HG03280 (cell line): ENCODE measurements around the gene TARBP1.
A peak's percentile ranks its signal among the peaks of the same experiment; 100 is the strongest.
"Not testable (repeated sequence)": the region's sequence is repeated elsewhere in the genome, so short reads cannot be mapped to it uniquely, and the experiment has no call there.

ENCODE experiments used
- ATAC-seq: cut with Tn5 transposase; IDR thresholded peaks from one replicate; pipeline ENCODE4 v1.9.1; 2021; ENCODE audit warnings: mild to moderate bottlenecking, moderate library complexity; ENCODE audit not compliant: unreplicated experiment

Gene TARBP1, protein sequence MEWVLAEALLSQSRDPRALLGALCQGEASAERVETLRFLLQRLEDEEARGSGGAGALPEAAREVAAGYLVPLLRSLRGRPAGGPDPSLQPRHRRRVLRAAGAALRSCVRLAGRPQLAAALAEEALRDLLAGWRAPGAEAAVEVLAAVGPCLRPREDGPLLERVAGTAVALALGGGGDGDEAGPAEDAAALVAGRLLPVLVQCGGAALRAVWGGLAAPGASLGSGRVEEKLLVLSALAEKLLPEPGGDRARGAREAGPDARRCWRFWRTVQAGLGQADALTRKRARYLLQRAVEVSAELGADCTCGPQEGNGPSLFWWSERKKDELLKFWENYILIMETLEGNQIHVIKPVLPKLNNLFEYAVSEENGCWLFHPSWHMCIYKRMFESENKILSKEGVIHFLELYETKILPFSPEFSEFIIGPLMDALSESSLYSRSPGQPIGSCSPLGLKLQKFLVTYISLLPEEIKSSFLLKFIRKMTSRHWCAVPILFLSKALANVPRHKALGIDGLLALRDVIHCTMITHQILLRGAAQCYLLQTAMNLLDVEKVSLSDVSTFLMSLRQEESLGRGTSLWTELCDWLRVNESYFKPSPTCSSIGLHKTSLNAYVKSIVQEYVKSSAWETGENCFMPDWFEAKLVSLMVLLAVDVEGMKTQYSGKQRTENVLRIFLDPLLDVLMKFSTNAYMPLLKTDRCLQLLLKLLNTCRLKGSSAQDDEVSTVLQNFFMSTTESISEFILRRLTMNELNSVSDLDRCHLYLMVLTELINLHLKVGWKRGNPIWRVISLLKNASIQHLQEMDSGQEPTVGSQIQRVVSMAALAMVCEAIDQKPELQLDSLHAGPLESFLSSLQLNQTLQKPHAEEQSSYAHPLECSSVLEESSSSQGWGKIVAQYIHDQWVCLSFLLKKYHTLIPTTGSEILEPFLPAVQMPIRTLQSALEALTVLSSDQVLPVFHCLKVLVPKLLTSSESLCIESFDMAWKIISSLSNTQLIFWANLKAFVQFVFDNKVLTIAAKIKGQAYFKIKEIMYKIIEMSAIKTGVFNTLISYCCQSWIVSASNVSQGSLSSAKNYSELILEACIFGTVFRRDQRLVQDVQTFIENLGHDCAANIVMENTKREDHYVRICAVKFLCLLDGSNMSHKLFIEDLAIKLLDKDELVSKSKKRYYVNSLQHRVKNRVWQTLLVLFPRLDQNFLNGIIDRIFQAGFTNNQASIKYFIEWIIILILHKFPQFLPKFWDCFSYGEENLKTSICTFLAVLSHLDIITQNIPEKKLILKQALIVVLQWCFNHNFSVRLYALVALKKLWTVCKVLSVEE (N-terminal part only)

DNA sequence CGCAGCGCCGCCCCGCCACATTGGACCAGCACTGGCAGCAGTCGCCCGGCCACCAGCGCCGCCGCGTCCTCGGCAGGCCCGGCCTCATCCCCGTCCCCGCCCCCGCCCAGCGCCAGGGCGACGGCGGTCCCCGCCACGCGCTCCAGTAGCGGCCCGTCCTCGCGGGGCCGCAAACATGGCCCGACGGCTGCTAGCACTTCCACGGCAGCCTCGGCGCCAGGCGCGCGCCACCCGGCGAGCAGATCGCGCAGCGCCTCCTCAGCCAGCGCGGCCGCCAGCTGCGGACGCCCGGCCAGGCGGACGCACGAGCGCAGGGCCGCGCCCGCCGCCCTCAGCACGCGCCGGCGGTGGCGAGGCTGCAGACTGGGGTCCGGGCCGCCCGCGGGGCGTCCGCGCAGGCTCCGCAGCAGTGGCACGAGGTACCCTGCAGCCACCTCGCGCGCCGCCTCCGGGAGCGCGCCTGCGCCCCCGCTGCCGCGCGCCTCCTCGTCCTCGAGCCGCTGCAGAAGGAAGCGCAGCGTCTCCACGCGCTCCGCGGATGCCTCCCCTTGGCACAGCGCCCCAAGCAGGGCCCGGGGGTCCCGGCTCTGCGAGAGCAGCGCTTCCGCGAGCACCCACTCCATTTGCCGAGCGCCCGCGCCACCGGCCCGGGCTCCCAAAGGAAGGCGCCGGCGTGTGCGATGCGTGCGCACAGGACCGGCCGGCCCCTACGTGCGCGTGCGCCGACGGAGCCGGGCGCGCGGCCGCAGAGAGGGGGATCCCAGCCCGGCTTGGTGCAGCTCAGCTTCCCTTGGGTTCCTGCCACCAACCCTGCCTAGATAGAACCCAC, at the start of gene TARBP1:
Gene TARBP1, minus strand, starts transcription at position 699 of the 829 bp plus-strand sequence. Its CDS starts 76 bp downstream, at position 623.
- peak; percentile 63 for ATAC-seq

DNA sequence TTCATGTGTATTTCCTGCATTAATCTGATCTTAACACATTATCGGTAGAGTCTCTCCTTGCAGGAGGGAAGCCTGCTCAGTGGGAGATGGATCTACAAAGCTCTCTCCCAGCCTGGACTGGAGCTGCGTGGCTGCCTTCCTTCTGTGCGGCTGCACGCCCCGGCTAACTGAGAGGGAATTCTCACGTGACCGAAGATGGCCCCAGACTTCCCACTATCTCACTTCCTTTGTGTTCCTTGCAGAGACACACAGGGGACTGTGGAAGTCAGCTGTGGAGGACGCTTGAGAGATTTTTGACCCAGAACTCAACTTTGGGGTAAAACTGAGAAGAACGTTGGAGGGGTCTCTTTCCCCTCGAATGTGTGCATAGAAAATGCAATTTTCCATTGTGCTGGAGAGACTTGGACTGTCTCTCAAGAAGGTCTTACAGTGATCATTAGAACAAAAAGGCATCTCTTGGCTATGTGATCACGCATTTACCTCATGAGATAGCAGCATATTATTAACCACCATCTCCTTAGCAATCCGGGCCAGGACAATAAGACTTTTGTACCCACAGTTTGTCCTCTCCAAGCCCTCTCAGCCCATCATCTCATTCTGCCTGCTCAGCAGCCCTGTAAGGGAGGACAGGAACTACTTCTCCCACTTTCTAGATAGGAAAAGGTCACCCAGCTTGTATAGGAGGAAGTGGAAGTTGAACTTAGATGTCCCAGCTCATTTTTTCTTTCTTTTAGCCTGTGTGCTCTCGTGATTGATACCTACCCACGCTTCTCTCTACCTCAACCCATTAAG, 49.3 kb upstream of the TARBP1 start:
- no peak for ATAC-seq

DNA sequence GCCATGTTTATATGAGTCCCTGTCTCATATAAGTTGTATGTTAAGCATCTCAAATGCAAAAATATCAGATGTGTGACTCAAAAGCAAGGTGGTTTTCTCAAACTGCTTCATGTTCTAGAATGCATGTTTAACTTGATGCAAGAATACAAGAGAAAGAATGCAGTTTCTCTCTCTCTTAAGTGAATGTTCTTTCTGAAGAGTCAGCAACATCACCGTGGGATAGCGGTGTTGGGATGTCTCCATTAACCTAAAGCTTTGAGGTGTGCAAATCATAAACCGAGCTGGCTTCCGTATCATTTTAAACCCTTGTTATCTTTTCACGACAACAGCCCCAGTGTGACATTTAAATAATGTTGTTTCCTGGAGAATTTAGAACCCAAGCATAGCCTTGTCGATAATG, 48.4 kb upstream of the TARBP1 start:
- ATAC-seq = no peak

DNA sequence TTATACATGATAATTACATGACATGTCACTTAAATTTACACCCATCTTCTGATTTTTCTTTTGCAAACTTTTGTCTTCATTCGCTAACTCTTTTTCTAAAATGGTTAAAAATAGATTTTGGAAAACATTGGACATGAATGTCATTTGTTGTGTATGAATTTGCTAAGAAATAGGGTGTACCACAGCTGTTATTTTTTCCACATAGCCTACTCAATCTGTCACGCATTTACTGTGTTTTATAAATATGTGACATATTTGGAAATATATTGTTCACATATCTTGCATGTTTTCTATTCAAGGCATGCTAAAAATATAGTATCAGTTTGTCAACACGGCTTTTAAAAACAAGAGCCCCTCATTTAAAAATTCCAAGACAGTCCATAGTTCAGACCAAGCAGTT, 47.9 kb upstream of the TARBP1 start:
- no peak for ATAC-seq

DNA sequence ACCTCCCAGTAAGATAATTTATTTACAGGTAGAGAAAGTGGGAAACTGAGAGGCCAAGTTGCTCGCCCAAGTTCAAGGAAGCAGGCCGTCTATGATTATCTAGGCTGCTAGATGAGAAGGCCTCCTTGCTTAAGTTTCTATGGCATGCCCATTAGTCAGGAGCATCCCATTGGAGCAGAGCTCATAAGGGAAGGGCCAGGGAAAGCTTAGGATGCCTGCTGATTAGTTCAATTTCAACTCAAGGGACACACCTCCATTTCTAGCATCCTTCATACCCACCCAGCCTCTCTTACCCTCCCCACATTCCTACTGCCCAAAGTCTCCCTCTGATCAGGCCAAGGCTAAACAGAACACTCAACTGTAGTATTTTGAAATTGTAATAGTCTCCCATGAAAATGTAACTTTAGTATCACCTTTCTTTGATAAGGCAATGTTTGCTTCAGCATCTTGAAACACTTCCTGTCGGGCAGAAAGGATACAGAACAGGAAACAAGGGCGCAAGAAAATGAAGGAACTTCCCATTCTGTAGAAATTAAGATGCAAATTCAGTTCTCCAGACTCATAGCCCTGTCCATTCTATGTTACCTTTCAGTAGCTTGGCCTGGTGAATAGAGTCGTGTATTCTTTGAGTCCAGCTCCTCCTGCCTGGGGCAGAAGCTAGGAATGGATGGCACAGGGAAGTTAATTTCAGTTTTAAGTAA, 46.3 kb upstream of the TARBP1 start:
- no peak for ATAC-seq

DNA sequence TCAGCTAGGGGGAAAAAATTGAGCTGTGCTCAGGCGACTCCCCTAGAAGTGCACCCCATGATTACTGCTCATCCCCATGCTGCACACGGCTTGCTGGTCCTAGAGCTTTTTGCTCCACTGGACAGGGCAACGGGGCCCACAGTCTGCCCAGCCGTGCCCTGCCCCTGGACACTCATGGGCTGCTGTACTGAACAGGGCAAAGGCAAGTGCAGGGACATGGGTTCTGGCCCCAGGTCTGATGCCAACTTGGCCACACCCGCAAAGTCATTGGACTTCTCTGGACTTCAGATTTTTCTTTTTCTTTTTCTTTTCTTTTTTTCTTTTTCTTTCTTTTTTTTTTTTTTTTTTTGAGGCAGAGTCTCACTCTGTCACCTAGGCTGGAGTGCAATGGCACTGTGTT, 42.9 kb upstream of the TARBP1 start:
- ATAC-seq = no peak

DNA sequence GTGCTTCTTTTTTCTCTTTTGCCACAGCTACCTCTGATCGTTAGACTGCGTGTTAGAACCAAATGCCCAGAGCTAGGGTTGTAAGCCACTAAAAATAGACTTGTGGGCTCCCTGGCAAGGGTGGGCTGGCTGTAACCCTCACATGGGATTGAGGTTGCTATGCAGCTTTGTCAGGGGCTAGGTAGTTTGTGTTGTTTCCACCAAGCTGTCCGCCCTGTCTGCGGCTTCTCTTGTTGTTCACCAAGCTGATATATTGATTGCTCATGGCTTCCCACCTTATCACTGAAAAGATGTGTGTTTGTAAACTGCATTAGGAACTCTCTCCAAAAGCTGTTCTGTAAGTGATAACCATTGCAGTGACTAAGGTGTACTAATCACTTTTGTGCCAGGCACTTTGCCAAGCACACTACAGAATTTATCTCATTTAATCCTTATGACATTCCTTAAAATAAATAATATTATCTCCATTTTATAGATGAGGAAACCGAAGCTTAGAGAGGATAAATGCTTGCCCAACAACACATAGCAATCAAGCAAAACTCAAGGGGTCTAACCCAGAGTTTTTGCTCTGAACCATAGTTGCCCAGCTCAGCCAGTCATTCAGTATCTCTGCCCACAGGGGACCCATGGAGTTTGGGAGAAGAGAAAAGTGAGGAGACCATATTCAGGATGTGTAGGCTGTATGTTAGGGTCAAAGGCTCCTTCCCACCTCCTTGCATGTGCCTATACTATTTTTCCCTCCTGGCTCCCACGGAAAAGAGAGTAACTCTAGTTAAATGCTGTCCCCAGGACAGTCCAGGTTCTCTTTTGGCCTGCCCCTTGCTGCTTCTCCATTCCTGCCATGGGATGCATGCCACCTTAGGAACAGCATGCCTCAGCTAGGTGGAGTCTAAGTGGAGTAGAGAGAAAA, 42.2 kb upstream of the TARBP1 start:
- no peak for ATAC-seq

DNA sequence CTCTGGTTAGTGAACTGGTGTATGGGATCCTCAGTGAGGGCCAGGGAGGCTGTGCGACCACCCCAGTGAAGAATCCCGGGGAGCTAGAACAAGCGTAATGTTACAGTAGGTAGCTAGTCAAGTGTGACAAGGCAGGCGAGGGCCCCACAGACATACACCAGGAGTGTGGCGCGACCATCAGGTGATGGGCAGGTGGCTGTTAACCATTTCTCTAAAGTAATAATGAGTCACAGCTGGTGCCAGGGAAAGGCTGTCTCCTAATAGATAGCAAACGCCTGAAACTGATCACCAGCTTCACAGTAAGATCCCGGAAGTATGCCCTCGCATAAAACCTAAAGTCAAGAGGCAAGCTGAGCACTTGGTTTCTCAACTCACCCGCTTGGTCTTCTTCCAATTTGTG, 40.5 kb upstream of the TARBP1 start:
- no peak for ATAC-seq

DNA sequence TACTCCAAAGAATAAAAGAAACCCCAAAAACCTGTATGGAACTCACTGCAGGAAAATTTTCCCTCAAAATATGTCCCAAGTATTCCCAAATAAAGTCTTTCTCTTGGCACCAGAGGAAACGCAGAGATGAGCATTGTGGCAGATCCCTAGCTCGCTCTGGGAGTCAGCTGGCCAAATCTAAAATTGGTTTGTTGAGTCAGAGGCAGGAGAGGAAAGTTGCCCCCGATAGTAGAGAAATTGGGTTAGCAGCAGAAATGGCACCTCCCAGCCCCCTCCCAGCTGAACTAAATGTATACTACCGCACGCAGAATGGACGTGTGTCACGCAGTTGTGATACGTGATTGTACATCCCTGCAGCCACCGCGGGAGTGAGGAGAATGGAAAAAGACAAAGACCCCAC, 39.9 kb upstream of the TARBP1 start:
- ATAC-seq = no peak

DNA sequence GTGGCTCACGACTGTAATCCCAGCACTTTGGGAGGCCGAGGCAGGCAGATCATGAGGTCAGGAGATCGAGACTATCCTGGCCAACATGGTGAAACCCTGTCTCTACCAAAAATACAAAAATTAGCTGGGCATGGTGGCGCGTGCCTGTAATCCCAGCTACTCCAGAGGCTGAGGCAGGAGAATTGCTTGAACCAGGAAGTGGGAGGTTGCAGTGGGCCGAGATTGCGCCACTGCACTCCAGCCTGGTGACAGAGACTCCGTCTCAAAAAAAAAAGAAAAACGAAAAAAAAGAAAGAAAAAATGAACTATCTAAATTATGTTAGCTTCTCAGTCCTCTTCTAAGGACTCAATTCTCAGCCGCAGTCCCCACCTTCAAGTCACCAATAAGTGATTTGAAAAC, 39.1 kb upstream of the TARBP1 start:
- ATAC-seq = not testable (repeated sequence)

DNA sequence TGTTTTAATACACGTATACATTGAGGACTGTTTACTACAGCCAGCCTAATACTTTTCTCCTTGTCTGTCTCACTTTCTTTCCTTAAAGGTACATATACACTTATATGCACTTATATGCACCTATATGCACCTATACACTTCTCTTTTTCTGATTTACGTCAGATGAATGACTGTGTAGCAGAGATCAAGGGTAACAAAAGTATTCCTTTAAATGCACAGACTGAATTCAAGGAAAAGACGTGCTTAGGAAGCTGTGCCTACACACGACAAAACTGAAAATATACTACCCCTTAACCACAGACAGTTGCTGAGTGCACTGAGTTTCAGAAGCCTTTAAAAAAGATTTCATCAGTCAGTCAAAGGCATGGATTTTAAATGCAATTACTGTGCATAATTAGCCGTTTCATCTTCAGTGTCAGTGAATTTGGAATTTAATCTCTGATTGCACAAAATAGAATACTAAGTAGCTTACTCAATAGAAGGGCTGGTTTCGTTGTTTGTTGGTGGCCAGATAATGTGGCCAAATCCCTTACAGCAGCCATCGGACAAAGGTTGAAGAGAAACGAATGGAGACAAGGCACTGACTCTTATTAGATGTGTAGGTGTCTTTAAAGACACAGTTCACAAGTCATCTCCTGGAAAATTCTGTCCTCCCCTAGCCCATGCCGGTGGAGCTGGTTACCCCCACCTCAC, 38.3 kb upstream of the TARBP1 start:
- ATAC-seq = no peak

DNA sequence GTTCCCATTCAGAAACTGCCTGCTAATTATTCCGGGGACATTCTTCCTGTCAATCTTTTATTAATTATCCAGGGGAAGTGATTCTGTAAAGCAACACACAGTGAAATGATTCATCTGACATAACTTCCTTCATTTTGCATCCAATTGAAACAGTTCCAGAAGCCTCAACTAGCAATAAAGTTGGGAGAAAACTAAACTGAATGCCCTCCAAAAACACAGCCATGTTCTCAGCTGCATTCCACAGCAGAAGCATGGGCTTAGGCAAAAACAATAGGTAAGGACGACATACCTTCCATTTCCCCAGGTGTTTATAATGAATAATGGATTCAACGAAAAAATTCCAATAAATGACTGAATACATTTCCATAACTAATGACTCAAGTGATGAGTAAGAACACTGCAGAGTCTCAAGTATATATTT, 36.9 kb upstream of the TARBP1 start:
- no peak for ATAC-seq

DNA sequence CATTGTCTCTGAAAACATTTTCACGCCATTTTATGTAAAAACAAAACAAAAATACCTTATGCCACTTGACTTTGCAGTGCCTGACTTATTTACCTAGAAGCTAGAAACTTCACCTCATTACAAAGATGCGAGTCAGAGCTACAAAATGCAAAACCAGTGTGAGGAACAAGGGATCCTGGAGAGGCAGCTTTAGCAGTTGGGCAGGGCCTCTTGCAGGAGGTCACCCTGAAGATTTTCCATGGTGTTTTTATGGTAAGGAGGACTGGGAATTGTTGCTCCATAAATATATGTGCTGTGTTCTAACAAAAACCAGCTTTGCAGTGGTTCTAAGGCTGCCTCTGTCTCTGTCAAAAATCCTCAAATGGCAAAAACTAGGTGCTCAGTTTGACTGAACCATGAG, 36.4 kb upstream of the TARBP1 start:
- no peak for ATAC-seq

DNA sequence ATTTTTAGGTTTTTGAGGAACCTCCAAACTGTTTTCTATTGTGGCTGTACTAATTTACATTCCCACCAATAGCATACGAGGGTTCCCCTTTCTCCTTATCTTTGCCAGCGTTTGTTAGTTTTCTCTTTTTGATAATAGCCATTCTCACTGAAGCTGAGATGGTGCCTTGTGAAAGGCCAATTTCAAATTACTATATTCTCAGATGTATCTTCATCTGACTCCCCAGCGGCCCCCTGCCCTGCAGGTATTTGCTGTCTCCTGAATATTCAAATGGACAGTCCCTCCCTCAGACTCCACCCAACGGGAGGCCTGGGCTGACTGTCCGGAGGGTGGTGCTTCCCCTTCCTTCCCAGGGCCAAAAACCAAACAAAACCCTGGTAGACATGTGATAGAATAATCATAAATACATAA, 33.5 kb upstream of the TARBP1 start:
- ATAC-seq = no peak

DNA sequence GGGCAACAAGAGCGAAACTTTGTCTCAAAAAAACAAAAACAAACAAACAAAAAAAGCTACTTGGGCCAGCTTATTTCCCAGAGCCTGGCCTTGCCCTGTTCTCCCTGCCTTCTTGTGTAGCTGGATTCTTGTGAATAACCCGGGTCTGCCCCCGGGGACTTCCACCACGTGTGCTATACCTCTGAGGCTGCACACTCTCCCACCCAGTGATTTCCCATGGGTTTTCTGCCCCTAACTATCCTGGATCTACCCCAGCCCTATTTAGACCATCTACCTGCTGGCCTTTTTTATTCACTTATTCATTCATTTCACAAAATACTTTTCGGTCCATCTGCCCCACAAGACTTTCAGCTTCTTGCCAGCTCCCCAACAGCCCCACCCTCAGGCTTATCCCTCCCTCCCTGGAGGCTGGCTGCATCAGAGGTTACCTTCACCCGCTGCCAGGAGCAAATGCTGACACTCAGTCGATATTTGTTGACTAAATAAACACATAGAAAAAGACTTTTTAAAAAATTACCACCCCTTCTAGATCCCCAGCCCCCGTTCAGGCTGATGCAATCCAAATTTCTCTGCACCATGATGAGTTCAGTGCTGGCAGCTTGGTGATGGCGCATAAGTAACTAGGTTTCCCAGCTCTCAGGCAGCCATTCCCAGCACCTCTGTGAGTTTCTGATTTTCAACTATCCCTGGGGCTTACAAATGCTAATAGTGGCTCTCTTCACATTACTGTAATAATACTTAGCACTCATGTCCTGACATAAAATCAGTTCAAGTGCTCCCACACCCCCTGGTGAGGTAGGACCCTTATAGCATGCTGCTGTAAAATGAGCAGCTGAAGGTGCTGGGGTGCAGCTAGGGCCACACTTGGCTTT, 30.7 kb upstream of the TARBP1 start:
- ATAC-seq = no peak
